ENCODE measurements around the gene COA6.
"Not testable (repeated sequence)": the region's sequence is repeated elsewhere in the genome, so short reads cannot be mapped to it uniquely, and the experiment has no call there.

The COA6 gene, protein sequence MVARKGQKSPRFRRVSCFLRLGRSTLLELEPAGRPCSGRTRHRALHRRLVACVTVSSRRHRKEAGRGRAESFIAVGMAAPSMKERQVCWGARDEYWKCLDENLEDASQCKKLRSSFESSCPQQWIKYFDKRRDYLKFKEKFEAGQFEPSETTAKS

GRCh38 chr1:234373064-234373958, at the start of gene COA6:
COA6 (plus strand) TSS chr1:234373456; CDS start chr1:234373467, 11 bp downstream.
- peak; percentile 91 for DNase-seq (ENCODE audit: low read depth)

- no peak for DNase-seq (ENCODE audit: low read depth)
These were observed 48.4 kb upstream of the COA6 start for GRCh38 chr1:234324821-234325220.

DNA sequence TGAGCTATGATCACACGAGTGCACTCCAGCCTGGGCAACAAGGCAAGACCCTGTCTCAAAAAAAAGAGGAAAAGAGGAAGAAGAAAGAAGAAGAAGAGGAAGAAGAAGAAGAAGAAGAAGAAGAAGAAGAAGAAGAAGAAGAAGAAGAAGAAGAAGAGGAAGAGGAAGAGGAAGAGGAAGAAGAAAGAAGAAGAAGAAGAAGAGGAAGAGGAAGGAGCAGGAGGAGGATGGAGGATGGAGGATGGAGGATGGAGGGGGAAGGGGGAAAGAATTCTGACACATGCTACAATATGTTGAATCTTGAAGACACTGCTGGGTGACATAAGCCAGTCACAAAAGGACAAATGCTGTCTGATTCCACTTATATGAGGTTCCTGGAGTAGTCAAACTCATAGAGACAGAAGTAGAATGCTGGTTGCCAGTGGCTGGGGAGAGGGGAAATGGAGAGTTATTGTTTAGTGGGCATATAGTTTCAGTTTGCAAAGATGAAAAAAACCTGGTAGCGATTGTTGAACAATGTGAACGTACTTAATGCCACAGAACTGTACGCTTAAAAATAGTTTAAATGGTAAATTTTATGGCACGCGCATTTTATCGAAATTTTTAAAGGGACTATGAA, 47.3 kb upstream of the COA6 start:
- no peak for DNase-seq (ENCODE audit: low read depth)

- peak; percentile 26 for DNase-seq (ENCODE audit: low read depth)
These were observed 46.5 kb upstream of the COA6 start for GRCh38 chr1:234326497-234327366.

DNA sequence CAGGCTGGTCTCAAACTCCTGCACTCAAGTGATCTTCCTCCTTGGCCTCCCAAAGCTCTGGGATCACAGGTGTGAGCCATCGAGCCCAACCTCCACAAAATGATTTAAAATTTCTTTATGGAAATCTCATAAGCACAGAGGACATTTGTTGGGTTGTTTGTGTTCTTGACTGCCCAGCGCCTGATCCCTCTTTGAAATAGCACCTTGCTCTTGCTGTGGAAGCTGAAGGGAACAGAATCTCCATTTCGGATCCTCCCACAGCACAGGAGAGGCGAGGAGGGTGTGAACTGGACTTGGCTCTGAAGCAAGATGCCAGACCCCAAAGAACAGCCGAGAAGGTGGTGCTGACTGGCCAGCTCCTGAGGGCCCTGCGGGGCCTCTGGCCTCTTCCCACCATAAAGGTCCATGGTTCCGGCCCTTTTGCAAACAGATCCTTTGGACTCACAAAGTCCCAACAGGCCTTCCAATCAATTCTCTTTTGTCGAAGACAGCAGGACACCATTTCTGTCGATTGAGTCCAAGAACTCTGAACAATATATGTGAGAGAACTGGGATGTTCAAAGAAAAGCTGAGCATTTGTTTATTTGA, 45.6 kb upstream of the COA6 start:
- DNase-seq (ENCODE audit: low read depth): no peak

DNA sequence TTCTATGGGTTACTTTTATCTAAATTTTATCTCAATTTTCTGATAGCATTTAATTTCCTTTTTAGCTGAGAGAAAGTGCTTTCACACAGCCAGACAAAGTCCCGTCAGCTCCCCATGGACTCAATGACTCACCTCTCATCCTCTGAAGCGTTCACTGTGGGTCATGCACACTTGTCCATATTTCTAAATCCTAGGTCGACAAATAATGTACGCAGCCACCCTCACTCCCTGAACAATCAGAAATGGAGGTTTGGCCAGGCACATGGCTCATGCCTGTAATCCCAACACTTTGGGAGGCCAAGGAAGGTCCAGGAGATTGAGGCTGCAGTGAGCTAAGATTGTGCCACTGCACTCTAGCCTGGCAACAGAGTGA, 42.4 kb upstream of the COA6 start:
- DNase-seq (ENCODE audit: low read depth): no peak

- no peak for DNase-seq (ENCODE audit: low read depth)
These were observed 41.7 kb upstream of the COA6 start for GRCh38 chr1:234331507-234331906.

- DNase-seq (ENCODE audit: low read depth): no peak
These were observed 36.9 kb upstream of the COA6 start for GRCh38 chr1:234336359-234336758.

DNA sequence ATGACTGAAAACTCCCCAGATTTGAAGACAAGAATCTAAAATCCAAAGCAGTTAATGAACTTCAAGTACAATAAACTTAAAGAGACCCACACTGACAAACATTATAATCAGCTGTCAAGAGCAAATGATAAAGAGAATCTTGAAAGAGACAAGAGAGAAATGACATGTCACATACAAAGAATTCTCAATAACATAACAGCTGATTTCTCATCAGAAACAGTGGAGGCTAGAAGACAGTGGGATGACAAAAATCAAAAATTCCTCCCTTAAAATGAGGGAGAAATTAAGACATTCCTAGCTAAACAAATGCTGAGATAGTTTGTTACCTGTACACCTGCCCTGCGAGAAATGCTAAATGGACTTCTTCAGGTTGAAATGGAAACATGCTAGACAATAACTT, 36.0 kb upstream of the COA6 start:
- no peak for DNase-seq (ENCODE audit: low read depth)

DNA sequence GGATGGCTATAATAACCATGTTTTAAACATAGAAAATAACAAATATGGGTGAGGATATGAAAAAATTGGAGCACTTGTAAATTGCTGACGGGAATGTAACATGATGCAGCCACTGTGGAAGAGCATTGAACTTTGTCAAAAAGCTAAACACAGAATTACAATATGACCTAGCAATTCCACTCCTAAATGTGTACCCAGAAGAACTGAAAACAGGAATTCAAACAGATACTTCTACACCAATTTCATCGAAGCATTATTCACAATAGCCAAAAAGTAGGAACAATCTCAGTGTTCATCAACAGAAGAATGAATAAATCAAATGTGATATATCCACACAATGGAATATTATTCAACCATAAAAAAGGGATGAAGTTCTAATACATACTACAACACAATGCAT, 32.7 kb upstream of the COA6 start:
- no peak for DNase-seq (ENCODE audit: low read depth)

DNA sequence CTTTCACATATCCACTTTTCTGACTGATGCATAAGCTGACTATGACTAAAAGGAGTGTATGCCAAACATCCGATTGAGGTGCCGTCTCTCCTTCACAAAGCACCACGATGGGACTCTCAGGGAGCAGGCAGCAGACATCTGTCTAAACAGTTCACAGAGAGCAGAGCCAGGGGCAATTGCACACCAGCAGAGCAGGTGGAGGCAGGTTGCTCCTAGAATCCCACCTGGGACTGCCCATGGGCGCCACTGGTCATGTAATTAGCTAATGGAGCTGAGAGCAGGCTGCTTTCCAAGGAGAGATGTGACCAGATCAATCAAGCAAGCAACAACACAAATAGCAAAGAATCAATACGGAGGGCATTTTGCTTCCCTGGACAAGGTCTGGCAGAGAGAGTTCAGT, 30.5 kb upstream of the COA6 start:
- DNase-seq (ENCODE audit: low read depth): no peak

GRCh38 chr1:234345237-234345636, 28.0 kb upstream of the COA6 start:
- no peak for DNase-seq (ENCODE audit: low read depth)

GRCh38 chr1:234348964-234349363, 24.3 kb upstream of the COA6 start:
- no peak for DNase-seq (ENCODE audit: low read depth)

DNA sequence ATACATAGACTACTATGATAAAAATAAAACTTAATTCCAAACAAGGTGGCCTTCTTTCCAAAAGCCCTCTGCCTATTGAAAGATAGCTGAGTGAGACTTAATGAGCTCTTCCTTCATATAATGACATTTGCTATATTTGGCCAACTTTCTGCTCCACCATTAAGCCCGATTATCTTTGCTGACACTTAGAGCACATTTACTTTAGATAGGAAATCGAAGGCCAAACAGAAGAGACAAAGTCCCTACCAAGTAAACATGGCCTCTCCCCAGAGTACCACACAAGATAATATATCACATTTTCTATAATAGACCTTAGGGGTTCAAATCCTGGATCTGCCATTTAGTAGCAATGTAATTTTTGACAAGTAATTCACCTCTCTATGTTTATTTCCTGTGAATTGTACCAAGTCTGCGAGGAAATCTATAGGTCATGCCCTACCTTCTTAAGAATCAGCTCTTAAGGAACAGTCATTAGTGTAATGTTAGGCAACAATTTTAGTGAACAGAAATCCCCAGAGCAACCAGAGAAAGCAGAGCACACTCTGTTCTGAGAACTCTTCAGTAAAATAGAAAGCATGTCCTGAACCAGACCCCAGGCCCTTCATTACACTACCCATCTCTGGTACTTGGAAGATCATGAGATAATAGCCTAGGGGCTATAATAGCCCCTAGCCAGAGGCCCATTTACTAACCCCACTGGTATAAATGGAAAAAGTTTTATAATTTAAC, 17.3 kb upstream of the COA6 start:
- DNase-seq (ENCODE audit: low read depth): no peak

DNA sequence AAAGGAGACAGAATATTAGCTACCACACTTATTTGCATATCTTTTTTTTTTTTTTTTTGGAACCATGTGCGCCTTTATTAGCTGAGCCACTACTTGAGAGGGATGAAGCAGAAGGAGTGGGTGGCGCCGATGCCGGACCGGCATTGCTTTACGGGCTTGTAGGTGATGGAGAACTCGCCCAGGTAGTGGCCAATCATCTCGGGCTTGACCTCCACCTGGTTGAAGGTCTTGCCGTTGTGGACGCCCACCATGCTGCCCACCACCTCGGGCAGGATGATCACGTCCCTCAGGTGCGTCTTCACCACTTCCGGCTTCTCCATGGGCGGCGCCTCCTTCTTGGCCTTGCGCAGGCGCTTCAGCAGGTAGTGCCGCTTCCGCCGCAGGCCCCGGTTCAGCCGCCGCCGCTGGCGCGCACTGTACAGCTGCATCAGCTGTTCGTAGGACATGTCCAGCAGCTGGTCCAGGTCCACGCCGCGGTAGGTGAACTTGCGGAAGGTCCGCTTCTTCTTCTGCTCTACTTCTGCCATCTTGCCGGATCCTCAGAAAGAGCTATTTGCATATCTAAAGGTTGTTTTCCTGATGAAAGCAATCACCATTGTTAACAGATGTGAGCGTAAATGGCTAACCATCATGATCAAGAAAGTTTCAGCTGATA, 16.5 kb upstream of the COA6 start:
- DNase-seq (ENCODE audit: low read depth): not testable (repeated sequence)

- no peak for DNase-seq (ENCODE audit: low read depth)
These were observed 15.4 kb upstream of the COA6 start for GRCh38 chr1:234357831-234358230.

DNA sequence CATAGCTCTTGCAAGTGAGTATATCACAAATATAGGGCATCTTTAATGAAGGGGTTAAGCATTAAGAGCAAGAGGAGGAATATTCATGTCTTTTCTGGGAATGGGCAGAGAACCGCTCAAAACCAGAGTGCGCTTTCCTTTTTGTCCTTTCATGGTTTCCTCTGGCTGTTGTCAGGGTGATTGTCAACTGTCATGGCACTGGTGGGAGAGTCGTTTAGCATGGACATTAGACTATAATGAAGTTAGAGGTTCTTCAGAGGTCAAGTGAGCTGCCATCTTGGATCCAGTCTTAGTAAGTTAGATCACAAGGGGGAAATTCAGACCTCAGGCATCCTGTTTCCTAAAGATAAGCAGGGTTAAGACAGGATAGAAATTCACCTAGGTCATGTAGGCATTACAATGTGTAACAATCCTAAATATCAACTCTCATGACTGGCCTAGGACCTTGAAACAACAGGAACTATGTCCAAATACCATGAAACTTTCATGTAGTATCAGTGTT, 12.1 kb upstream of the COA6 start:
- DNase-seq (ENCODE audit: low read depth): no peak

GRCh38 chr1:234362558-234362957, 10.7 kb upstream of the COA6 start:
- no peak for DNase-seq (ENCODE audit: low read depth)

DNA sequence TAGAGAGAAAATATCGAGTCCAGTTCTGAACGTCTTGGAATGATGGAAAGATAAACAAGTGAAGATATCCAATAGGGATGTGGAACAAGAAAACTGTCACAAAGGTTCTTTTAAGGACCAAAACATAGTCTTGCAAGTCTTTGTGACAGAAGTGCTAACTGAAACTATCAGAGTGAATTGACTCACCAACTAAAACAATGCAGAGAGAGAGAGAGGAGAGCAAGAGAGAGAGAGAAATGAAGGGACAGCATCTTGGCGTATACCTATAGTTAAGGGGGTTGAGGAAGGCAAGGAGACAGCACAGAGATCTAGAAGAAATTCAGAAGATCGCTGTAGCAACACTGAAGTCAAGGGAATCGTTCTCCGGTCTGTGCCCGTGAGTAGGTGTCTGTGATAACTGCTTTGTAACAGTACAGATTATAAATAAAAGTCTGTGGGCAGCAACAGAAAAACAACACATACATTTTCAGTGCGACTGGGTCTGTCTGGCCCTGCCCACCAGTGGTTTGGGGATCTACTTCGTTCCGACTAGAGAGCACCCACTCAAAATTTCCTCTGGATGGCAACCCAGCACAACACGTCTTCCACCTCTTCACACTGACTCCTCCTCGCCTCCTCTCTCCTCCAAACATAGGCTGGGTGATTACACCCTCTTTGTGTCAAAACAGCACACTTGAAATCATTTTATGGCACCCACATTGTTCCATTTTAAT, 4.8 kb upstream of the COA6 start:
- DNase-seq (ENCODE audit: low read depth): no peak

- DNase-seq (ENCODE audit: low read depth): no peak
These were observed 4.2 kb upstream of the COA6 start for GRCh38 chr1:234369033-234369430.
